AG08395 (cell line): ENCODE results near the gene ATP6AP1.

Experiments used
- DNase-seq: peaks from one replicate; pipeline ENCODE4 v3.0.0; 2012; ENCODE audit warnings: mixed read lengths, low spot score

Gene ATP6AP1

DNA sequence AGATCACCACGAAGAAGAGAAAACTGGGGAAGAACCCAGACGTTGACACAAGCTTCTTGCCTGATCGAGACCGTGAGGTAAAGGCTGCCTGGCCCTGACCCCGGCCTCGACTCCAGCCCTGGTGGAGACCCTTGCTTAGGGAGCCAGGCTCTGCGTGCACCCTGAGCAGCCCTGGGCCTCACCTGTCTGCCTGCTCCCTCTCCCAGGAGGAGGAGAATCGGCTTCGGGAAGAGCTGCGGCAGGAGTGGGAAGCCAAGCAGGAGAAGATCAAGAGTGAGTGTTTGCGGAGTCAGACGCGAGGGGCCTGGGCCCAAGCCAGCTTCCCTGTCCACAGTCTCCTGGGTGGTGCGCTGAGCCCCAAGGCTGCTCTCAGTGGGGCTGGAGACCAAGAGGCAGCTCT, 20.0 kb downstream of the ATP6AP1 start:
- no peak for DNase-seq

DNA sequence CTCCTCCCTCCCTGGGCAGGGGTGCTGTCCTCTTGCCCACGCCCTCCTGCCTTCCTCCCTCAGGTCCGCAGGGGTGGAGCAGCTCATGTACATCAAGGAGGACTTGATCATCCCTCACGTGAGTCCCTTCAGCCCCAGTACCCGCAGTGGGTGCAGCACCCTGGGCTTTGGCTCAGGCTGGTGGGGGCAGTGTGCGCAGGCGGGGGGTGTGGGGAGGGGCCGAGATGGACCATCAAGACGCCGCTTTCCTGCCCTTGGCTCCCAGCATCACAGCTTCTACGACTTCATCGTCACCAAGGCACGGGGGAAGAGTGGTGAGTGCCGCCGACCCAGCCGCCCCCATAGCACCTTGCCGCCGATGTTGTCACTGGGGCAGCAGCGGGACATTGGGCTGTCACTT, 21.1 kb downstream of the ATP6AP1 start:
- DNase-seq = no peak

DNA sequence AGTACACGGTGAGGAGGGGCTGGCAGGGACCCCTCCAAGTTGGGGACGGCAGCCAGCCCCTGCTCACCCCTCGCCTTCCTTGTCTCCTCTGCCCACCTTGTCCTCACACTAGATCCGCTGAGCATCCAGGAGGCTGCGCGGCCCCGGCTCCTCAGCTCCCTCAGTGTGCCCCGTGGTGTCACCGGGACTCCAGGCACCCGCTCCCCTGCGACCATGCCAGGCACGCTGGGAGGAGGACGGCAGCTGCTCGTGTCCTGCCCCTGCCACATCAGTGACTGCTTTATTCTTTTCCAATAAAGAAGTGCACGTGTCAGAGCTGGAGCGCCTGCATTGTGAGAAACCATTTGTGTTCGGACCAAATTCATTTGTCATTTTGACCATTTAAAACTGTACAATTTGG, 21.8 kb downstream of the ATP6AP1 start:
- DNase-seq = no peak

DNA sequence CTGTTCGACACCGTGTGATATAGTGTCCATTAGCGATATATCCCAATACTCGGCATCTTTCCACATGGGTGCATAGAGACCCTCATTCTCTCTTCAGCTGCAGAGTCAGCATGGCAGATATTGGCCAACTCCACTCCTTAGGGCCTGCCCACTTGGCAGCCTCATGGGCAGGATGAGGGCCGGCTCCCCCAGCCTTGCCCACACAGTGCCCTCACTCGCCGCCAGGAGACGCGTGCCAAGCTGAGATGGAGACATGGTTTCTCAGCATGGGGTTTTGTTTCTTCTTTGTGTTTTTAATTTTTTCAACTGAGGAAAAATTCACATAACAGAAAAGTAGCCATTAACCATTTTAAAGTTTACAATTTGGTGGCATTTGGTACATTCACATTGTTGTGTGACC, 24.3 kb downstream of the ATP6AP1 start:
- DNase-seq = no peak

DNA sequence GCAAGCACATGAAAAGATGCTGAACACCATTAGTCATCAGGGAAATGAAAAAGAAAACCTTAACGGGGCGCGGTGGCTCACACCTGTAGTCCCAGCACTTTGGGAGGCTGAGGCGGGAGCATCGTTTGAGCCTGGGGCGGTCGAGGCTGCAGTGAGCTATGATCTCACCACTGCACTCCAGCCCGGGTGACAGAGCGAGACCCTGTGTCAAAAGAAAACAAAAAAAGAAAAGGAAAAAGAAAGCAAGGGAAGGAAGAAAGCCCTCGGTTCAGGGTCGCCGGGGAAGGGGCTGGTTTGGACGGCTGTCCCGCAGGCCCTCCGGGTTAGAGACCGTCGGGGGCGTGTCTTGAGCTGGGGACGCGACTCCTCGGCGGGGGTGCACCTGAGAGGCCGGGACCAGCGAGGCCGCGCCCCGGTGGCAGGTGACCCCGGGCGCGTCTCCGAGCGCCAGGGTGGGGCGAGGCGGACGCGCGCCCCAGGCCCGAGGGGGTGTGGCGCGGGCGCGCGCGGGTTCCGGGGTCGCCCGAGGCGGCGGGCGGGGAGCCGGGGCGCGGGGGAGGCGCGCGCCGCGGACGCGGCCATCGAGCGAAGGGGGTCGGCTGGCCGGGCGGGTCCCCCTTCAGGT, 29.1 kb downstream of the ATP6AP1 start:
- peak; percentile 46 for DNase-seq

DNA sequence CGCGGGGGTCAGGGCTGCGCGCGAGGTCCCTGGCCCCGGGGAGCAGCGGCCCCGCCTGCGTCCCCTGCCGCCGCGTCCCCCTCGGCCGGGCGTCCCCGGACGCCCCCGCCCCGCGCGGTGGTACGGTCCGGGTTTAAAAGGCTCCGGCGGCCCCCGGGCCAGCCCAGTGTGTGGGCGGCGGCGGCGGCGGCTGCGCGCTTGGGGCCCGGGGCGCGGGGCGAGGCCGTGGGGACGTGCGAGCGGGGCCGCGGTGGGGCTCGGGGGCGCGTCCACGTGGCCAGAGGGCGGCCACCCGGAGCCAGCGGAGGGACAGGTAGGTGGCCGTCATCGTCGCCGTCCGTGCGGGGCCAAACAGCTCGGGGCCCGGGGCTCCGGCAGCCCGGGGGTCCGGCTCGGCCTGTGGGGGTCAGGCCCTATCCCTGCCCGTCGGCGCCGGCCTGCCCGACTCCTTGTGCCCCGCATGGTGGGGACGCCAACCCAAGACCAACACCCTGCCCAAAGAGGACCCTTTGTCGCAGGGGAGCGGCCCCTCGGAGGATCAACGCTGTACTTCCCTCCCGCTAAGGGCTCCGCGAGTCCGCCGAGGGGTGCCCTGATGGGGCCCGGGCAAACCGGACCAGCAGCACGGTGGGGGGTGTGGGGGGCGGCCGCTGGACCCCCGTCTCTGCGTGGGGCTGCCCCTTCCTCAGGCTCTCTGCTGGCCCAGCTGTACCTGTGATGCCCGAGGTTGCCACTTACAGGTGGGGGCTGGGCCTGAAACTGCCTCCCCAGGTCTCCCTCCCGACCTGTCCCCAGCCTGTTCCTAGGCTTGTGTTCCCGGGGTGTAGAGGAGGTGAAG, 29.9 kb downstream of the ATP6AP1 start, which contains the start of gene PLXNA3:
Gene PLXNA3 (plus strand): TSS at position 166 of the 838 bp plus-strand sequence. CDS start 1,903 bp downstream, outside the sequence.
- DNase-seq = peak; percentile 60

DNA sequence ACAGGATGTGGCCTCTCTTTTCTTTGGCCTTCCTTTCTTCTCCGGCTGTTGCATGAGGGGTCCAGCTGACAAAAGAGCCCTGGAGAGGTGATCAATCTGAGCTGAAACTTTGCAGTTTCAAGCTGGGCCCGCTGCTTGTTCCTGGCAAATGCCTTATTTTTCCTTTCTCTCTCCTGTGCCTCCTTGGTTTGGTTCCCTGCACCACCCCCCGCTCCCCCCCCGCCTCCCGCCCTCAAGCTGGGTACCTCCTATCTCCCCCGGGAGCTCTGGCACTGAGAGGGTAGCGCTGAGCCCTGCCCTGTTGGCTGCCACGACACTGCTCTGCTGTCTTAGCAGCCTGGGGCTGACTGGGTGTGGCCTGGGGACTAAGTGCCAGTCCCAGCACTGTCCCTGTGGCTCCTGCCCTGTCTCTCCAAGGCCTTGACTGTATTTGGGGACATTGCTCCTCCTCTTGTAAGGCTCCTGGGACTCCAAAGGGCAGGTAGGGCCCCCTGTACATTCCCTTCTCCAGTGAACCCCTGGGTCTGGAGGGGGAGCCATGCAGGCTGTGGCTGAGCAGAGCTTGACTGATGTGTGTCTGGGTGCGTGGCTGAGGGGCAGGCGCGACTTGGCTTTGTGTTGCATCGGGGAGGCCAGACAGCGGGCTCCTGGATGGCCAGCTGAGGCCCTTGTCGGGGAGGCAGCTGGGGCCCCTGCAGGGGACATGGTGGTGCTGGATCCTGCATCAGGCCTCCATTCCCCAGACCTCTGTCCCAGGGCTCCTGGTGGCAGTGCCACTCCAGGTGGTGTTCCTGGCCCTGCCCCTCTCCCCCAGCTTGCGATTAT, 30.7 kb downstream of the ATP6AP1 start:
- DNase-seq = no peak

DNA sequence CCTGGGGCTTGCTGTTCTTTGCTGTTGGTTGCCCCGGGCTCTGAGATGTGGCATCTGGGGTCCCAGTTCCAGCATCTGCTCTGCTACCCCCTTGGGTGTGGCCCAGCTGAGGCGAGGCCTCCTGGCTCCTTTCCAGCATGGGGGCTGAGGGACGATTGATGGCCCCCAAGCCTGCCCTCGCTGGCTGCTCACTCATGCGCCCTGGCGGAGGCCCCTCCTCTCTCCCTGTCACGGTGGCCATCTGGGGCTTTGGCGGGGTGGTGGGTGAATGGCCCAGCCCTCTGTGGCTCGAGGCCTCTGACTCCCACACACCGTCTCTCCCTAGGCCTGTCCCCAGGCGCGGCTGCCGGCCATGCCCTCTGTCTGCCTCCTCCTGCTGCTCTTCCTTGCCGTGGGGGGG, 31.4 kb downstream of the ATP6AP1 start:
- no peak for DNase-seq

DNA sequence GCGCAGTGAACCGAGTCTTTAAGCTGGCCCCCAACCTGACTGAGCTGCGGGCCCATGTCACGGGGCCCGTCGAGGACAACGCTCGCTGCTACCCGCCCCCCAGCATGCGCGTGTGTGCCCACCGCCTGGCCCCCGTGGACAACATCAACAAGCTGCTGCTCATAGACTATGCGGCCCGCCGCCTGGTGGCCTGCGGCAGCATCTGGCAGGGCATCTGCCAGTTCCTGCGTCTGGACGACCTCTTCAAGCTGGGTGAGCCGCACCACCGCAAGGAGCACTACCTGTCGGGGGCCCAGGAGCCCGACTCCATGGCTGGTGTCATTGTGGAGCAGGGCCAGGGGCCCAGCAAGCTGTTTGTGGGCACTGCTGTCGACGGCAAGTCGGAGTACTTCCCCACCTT, 31.8 kb downstream of the ATP6AP1 start:
- no peak for DNase-seq

DNA sequence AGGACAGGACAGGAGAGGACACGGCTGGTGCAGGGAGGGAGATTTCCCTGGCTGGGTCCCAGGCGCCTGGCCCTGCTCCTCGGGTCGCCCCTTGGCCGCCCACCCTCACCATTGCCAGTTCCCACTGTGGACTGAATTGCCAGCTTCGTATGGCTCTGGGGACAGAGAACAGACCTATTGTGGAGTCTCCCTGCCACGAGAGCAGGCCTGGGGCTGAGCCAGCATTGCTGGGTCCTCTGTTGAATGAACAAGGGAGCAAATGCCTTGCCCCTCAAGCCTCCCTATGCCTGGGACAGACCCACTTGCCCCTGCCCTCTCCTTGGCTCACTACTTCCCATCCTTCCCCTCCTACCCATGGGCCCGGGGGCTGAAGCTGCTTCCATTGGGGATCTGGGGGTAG, 33.9 kb downstream of the ATP6AP1 start:
- DNase-seq = no peak

DNA sequence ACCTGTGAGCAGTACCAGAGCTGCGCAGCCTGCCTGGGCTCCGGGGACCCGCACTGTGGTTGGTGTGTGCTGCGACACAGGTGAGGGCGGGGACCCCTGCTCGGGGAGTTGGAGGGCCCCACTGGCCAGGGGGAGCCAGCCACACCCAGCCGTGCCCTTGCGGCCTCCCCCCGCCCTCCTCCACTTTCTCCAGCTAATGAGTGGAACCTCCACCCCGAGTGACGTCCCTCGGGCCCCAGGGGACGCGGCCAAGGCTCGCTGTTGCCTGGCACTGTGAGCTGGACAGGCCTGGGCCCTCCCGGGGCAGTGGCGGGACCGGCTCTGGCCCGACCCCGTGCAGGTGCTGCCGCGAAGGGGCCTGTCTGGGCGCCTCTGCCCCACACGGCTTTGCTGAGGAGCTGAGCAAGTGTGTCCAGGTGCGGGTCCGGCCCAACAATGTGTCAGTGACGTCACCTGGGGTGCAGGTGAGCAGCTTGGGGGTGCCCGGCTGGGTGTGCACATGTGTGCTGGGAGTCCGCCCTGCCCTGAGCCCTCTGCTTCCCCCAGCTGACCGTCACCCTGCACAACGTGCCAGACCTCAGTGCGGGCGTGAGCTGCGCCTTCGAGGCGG, 35.2 kb downstream of the ATP6AP1 start:
- no peak for DNase-seq

DNA sequence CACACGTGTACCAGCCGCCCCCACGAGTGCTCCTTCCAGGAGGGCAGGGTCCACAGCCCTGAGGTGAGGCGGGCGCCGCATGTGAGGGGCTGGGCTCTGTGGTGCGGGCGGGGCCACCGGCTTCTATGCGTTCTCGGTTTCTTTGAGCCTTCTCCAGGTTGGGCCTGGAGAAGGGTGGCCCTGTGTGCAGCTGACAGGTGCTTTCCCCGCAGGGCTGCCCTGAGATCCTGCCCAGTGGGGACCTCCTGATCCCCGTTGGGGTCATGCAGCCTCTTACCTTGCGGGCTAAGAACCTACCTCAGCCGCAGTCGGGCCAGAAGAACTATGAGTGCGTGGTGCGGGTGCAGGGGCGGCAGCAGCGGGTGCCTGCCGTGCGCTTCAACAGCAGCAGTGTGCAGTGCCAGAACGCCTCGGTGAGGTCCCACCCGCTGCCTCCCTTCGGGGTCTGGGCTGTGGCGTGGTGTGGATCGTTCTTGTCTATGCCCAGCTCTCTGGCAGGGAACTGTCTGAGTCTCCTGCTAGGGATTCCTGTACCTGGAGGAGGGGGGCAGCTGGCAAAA, 36.4 kb downstream of the ATP6AP1 start:
- DNase-seq = no peak

DNA sequence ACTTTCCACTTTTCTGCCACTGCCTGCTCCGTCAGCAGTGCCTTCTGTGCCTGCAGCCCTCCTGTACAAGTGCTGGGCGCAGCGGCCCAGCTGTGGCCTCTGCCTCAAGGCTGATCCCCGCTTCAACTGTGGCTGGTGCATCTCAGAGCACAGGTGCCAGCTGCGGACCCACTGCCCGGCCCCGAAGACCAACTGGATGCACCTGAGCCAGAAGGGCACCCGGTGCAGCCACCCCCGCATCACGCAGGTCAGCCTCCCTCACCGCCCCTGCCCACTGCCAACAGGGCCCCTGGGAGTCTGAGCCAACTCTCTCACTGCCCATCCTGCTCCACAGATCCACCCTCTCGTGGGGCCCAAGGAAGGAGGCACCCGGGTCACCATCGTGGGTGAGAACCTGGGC, 37.1 kb downstream of the ATP6AP1 start:
- no peak for DNase-seq

DNA sequence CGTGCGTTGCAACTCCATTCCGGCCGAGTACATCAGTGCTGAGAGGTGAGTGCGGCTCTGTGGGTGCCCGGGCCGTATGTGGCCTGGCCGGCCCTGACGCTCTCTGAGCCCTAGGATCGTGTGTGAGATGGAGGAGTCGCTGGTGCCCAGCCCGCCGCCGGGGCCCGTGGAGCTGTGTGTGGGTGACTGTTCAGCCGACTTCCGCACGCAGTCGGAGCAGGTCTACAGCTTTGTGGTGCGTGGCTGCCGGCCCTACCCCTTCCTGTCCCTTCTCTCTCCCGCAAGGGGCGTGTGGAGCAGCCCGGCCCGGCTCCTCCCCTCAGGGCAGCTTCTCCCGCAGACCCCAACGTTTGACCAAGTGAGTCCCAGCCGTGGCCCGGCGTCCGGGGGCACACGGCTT, 37.6 kb downstream of the ATP6AP1 start:
- no peak for DNase-seq

DNA sequence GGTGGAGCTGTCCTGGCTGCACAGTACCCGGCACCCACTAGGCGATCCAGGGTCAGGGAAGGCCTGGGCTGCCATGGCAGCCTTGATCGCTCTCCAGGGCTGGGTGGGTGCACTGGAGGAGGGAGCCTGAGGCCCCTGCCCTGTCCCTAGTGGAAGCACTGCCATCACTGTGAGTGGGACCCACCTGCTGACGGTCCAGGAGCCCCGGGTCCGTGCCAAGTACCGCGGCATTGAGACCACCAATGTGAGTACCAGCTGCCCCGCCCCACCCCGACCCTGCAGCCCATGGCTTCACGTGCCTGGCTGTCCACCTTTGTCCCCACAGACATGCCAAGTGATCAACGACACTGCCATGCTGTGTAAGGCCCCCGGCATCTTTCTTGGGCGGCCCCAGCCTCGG, 38.4 kb downstream of the ATP6AP1 start:
- DNase-seq = no peak

DNA sequence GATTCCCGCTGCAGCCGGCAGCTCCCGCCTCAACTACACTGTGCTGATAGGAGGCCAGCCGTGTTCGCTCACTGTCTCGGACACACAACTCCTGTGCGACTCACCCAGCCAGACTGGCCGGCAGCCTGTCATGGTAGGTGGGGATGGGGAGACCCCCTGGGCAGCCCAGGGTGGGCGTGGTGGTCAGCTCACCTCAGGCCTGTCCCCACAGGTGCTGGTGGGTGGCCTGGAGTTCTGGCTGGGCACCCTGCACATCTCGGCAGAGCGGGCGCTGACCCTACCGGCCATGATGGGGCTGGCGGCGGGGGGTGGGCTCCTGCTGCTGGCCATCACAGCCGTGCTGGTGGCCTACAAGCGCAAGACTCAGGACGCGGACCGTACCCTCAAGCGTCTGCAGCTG, 39.1 kb downstream of the ATP6AP1 start:
- DNase-seq = no peak

DNA sequence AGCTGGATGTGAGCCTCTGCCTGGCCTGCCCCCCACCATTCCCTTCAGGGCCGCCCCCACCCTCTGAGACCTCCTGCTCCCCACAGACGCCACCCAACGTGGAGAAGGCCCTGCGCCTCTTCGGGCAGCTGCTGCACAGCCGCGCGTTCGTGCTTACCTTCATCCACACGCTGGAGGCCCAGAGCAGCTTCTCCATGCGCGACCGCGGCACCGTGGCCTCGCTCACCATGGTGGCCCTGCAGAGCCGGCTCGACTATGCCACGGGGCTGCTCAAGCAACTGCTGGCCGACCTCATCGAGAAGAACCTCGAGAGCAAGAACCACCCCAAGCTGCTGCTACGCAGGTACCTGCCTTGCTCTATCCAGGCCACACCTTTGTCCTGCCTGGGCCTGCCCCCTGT, 39.7 kb downstream of the ATP6AP1 start:
- DNase-seq = no peak

DNA sequence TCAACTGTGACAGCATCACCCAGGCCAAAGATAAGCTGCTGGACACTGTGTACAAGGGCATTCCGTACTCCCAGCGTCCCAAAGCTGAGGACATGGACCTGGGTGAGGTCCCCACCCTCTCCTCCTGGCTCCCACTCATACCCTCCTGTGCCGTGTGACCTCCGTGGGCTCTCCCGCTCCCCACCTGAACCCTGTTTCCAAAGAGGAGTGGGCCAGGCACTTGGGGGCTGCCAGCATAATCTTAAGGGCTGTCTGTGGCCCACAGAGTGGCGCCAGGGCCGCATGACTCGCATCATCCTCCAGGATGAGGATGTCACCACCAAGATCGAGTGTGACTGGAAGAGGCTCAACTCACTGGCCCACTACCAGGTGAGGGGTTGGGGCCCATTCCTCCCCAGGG, 40.6 kb downstream of the ATP6AP1 start:
- no peak for DNase-seq

DNA sequence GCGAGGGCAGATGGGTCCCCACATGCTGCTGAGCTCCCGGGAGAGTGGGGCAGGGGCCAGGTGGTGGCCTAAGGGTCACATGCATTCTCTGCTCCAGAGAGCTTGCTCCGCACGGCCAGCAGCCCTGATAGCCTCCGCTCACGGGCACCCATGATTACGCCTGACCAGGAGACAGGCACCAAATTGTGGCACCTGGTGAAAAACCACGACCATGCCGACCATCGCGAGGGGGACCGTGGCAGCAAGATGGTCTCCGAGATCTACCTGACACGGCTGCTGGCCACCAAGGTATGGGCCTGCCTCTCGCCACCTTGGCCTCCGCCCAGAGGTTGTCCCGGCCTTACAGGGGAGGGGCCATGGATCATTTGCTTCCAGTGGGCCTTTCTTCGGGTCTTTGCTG, 41.4 kb downstream of the ATP6AP1 start:
- DNase-seq = no peak

DNA sequence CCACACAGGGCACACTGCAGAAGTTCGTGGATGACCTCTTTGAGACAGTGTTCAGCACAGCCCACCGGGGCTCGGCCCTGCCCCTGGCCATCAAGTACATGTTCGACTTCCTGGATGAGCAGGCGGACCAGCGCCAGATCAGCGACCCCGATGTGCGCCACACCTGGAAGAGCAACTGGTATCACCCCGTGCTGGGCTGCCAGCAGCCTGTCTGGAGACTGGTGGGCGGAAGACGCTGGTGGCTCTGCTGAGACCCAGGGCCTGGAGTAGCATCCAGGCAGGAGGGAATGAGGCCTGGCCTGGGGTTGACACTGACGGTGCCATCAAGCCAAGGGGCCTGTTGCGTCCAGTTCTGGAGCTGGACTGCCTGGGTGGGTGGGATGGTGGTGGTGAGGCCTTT, 42.0 kb downstream of the ATP6AP1 start:
- no peak for DNase-seq

DNA sequence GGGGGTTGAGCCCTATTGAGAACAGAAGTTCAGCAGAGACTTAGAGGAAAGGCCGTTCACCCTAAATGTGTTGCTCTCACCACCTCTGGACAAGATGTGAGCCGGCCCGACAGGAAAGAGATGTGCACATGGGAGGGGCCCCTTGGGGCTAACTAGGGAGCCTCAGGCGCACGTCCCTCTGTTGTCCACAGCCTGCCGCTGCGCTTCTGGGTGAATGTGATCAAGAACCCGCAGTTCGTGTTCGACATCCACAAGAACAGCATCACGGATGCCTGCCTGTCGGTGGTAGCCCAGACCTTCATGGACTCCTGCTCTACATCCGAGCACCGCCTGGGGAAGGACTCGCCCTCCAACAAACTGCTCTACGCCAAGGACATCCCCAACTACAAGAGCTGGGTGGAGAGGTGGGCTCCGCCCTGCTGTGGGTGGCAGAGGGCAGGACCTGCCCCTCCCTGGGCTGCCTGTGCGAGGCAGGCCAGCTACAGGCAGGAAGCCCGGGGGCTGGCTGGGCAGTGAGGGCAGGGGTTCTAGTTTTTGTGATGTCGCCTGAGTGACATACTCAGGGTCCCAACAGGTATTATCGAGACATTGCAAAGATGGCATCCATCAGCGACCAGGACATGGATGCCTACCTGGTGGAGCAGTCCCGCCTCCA, 42.6 kb downstream of the ATP6AP1 start:
- DNase-seq = no peak
